Esophagus mucosa (tissue), 1 donor: ENCODE results near the gene AOPEP. TPM values are rescaled to one million over a fixed set of nuclear protein-coding genes. Genes with fewer than 3 reads are reported as not detected.

Experiments
- ATAC-seq: fragments of 200-7000 bp; cut with Tn5 transposase; one replicate; pipeline ENCODE4 v1.9.1; 2020
- total RNA-seq: library from RNA; stranded (reverse); gene quantifications from one replicate; pipeline ENCODE4 v1.2.4, GENCODE V29; 2023
- donor health status: DM: yes; HTN: yes; CAD: no.

AOPEP gene
- total RNA-seq, 1 donor from 2014 or later, result 113 TPM

DNA sequence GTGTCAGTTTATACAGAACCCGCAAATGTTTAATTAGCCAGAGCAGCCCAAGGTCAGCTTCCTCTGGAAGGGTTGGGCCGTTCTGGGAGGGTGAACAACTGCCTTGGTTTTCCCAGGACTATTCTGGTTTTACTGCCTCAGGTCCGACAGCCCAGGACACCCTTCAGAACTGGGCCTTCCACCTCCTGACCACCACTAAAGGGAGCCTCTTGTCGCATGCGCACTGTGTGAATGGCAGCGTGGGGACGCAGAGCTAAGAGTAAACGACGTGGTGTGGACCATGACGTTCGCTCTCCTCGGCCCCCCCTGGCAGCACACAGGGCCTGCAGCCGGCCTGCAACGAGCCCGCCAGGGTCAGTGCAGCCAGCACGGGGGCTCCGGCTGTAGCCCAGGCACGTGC lies 376.1 kb downstream of the AOPEP start:
- ATAC-seq, result no peak

GRCh38 chr9:95103281-95103771 lies 376.8 kb downstream of the AOPEP start:
- ATAC-seq, result no peak

- ATAC-seq, result no peak
Measured at GRCh38 chr9:95103871-95104580, 377.5 kb downstream of the AOPEP start.

GRCh38 chr9:95104581-95104960 lies 378.1 kb downstream of the AOPEP start:
- ATAC-seq, result no peak

DNA sequence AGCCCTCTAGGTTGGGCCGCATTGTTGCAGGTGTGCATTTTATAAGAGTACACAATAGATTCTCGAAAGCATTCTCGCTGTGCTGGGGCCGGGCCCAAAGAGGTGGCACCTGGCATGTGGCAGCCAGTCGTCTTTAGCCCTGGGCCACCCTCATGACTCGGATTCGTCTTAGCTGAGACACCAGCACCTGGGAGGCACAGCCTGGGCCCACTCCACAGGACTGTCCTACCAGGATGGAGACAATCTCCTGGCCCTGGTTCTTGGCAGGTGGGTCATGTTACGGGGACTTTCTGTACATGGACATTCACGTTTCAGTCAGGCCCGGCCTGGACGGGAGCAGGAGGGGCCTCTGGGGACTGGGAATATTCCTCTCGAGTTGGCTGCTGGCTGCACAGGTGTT lies 378.5 kb downstream of the AOPEP start:
- peak; percentile 65 for ATAC-seq

- ATAC-seq, result peak; percentile 74
Measured at GRCh38 chr9:95105519-95106287, 379.2 kb downstream of the AOPEP start.

DNA sequence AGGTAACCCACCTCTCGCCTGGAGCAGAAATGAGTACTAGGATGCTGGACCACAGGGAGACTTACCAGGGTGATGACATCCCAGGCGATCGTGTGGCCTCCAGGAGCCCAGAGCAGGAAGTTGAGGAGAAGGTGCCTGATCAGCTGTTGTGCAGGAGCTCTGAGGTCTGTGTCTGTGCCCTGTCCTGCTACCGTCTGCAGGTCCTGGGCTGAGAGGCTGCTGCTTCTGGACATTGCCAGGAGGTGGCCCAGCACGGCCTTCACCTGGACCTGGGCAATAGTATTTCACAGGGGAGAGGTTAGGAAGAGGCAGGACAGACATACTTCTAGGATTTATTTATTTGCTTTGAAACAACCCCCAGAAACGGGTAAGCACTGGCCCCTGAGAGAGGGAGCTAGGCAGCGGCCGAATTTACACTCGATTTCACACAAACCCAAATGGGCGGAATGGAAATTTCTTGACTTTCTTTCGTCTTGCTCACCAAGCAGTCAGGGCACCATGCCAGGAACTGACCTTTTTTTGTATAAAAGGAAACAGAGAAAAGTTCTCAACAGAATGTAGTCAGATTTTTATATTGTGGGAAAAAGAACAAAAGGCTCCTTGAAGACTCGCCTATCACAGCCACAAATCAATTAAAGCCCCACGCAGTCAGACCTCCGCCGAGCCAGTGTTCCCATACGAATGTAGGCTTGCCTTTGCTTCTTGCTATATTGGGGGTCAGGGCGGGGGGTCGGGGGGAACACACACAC lies 380.7 kb downstream of the AOPEP start:
- ATAC-seq, result no peak

DNA sequence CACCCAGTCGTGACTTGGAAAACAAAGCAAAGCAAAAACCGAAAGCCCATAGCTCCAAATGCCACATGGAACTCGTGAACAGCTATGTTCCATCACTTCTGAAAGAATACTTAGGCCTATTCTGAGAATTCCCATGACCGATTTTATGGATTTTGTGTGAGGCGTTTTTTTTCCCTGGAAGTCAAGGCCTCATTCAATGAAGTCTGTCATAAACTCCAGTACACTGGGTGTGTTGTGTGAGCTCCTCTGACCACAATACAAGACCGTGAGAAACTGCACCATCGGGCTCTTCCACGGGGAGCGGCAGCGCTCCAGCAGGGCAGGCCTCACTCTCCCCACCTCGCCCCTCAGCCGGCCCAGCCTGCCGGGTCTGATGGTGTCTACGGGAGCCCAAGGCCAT lies 381.5 kb downstream of the AOPEP start:
- ATAC-seq, result no peak

- no peak for ATAC-seq
Measured at GRCh38 chr9:95108777-95109176, 382.3 kb downstream of the AOPEP start.

- ATAC-seq, result no peak
Measured at GRCh38 chr9:95109456-95109855, 383.0 kb downstream of the AOPEP start.

DNA sequence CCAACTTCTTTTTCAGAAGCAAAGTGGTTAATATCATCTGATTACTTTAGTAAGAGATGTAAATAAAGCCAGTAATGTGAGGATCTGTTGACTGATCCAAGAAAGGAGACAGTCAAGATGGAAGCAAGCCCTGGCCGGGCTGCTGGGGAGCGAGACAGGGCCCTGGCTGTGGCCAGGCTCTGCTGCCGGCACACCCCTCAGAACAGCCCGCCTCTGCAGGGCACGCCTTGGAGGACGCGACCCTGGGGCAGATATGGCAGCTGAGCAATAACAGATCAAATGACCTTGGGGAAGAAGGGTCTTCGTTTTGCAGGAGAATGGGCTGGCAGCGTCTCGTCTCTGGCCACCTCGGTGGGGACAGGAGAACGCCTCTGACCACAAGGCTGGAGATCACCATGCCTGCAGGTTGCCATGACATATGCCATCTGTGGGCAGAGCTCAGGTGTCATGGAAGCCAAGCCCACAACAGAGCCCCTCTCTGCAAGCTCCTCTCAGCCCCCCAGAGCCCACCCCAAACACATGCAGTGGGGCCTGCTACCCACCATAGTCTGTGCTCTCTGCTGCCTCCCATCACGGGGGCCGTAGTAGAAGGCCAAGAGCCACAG lies 384.5 kb downstream of the AOPEP start:
- no peak for ATAC-seq

DNA sequence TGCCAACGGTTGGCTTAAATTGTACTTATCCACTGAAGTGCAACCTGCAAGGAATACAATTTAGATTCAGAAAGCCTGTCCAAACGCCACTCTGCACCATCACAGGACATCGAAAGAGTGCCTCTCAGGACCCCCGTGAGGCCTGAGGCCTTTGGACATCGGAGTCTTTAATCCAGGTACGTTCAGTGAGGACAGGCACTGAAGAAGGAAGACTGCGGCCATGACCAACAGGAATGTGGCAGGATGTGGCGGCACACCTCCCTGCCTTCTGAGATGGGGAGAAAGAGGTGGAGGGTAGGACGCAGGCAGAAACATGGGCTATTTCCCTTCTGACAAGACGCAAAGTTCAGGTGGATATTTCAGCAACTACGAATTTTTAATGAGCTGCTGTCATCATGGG lies 385.2 kb downstream of the AOPEP start:
- ATAC-seq, result no peak

DNA sequence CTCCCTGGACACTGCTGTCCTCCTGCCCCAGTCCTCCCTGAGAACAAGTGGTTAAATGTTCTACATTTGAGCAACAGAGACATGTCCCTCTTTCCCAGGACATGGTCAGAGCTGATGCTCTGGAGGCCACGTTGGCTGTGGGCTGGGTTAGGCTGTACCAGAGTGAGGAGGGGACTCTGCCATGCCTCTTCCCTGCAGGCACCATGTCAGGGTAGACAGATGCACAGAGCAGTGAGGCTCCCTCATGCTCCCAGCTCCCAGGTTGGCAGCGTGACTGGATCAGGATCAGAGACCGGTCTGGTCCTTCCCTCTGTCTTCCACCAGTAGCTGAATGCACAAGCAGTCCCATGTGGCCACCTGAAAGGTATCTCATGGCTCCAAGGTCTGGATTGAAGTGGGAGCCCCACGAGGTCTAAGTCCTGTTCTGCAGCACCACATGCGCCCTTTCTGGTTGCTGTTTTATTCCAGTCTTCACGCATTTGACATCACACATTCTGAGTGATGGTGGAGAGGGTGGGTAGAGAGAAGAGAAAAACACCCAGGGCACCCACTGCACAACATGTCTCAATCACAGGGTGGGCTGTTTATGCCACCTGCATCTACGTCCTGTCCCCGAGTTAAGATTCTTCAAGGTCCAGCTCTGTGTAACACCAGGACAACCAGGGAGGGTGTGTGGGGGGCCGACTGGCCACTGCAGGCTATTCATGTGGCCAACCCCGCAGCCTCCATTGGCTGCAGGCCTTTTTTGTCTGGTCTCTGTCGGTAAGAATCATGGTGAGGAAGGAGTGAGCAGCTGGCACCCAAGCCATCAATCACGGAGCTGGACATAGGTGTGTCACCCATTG lies 386.2 kb downstream of the AOPEP start:
- ATAC-seq, result no peak

DNA sequence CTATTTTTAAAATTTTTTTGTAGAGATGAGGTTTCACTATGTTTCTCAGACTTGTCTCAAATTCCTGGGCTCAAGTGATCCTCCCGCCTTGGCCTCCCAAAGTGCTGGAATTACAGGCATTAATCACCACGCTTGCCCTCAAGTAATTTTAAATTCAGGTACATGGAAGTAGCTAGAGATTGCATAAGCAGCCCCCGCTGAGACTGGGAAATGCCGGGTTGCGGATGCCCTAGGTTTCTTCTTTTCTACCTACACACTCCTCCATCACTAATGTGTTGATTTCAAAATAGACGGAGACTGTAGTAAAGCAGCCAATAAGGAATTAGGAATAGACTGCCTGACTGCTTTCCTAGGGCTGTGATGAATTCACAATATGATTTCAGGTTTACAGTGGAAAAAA lies 388.6 kb downstream of the AOPEP start:
- no peak for ATAC-seq

DNA sequence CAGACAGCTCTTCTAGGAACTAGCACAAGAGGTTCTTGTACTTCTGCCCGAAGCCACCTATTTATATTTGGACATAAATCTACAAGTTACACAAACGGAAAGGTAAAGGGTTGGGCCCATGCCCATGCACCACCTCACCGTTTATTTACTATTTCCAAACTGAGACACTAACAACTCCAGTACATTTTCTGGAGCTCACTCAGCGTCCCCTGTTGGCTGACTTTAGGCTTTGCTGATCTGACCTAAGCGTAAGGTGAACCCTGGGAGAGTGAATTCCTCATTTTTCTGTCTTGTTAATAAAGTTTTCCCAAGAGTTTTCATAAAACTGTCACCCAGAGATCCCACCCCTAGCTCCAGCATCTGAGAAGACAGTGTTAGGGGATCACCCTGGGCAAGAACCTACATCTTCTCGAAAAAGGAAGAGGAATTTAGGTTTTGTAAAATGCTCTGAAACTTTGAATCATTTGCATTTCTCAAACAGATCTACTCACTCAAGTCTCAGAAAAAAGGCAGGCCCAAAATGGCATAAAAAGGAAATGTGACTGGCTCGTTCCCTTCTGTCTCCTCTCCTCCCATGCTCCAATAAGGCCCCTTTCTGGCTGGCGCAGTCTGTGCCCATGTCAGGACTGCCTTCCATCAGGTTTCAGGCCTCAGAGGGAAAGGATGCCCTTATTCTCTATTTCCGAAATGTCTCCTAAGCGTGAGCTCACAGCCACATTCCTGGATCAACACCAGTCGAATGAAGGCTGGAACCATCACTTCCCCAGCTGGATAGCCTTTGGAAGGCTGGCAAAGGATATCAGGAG lies 389.7 kb downstream of the AOPEP start:
- peak; percentile 65 for ATAC-seq

GRCh38 chr9:95116808-95117204 lies 390.3 kb downstream of the AOPEP start:
- ATAC-seq, result peak; percentile 73

- no peak for ATAC-seq
Measured at GRCh38 chr9:95118596-95118995, 392.1 kb downstream of the AOPEP start.

- ATAC-seq, result no peak
Measured at GRCh38 chr9:95120781-95121370, 394.4 kb downstream of the AOPEP start.

DNA sequence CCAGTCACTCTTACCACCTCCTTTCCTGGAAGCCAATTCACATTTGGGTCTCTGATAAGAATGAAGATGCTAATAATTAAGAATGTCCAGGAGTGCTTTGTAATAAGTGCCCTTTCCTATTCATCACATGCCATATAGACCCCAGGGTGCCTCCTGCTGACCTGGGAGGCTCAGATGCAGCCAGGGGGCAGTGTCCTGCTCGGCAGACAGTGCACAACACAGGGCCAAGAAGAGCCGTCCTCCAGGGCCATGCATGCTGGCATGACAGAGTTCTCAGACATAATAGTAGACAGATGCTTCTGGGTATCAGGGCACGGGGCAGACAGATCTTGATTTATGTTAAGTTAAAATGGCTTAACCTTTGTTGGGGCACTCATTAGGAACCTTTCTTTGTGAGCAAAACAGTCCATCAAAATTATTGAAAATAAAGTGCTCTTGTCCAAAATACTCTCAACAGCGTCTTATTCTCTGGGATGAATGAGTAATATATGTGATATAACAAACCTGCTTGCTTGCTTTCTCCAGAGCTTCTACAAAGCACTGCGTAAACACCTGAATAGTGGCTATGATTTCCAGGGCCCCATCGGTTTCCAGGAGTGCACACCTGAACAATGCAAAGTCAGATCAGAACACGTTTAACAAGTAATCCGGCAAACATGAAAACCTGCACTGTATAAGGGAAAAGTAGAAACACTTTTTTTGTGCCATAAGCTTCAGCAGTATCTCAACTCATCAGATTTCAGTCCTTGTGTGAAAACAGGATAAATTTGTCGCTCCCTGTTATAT lies 398.3 kb downstream of the AOPEP start:
- ATAC-seq, result peak; percentile 84

GRCh38 chr9:95125652-95126051 lies 399.2 kb downstream of the AOPEP start:
- ATAC-seq, result no peak
